GM21381 (cell line): ENCODE results near the gene HDAC4.

Experiments used
- ATAC-seq: cut with Tn5 transposase; IDR thresholded peaks from one replicate; pipeline ENCODE4 v1.9.1; 2021; ENCODE audit warnings: mild to moderate bottlenecking, moderate library complexity; ENCODE audit not compliant: unreplicated experiment

The HDAC4 gene

GRCh38 chr2:239299218-239299939 lies 101.4 kb downstream of the HDAC4 start:
- no peak for ATAC-seq

- ATAC-seq: no peak
These were observed 102.6 kb downstream of the HDAC4 start for GRCh38 chr2:239298116-239298804.

- no peak for ATAC-seq
These were observed 103.4 kb downstream of the HDAC4 start for GRCh38 chr2:239297142-239298004.

GRCh38 chr2:239296020-239296932 lies 104.5 kb downstream of the HDAC4 start:
- ATAC-seq: no peak

GRCh38 chr2:239295377-239296019 lies 105.3 kb downstream of the HDAC4 start:
- no peak for ATAC-seq

GRCh38 chr2:239294571-239295054 lies 106.2 kb downstream of the HDAC4 start:
- no peak for ATAC-seq

- ATAC-seq: peak; percentile 72
These were observed 106.9 kb downstream of the HDAC4 start for GRCh38 chr2:239293775-239294430.

- ATAC-seq: no peak
These were observed 107.7 kb downstream of the HDAC4 start for GRCh38 chr2:239292959-239293774.

GRCh38 chr2:239292531-239292930 lies 108.3 kb downstream of the HDAC4 start:
- no peak for ATAC-seq

GRCh38 chr2:239291475-239292350 lies 109.1 kb downstream of the HDAC4 start:
- ATAC-seq: no peak

GRCh38 chr2:239290618-239291474 lies 110.0 kb downstream of the HDAC4 start:
- ATAC-seq: no peak

GRCh38 chr2:239289545-239289944 lies 111.3 kb downstream of the HDAC4 start:
- ATAC-seq: peak; percentile 7

- ATAC-seq: peak; percentile 78
These were observed 111.8 kb downstream of the HDAC4 start for GRCh38 chr2:239288951-239289511.

- no peak for ATAC-seq
These were observed 112.6 kb downstream of the HDAC4 start for GRCh38 chr2:239288237-239288636.

GRCh38 chr2:239287461-239287860 lies 113.4 kb downstream of the HDAC4 start:
- ATAC-seq: no peak

- no peak for ATAC-seq
These were observed 113.9 kb downstream of the HDAC4 start for GRCh38 chr2:239286901-239287300.
